CD14-positive monocyte (primary cell): ENCODE measurements around the gene HINFP. TPM values are rescaled to one million over a fixed set of nuclear protein-coding genes. Genes with fewer than 3 reads are reported as not detected.
A peak's percentile ranks its signal among the peaks of the same experiment; 100 is the strongest.

Experiments used
- DNase-seq, 3 donors: peaks; one replicate each; pipeline ENCODE4 v3.0.0-alpha.2; 2011 to 2022
- H2AFZ ChIP-seq: 2 replicates; pipeline ENCODE4 v1.6.0; 2012; ENCODE audit warnings: mild to moderate bottlenecking, low read depth, low read length, inconsistent platforms; ENCODE audit not compliant: insufficient read depth, poor library complexity, severe bottlenecking
- H3K27ac ChIP-seq, 2 donors: 1 replicate in 1 of 2; 2 replicates in 1 of 2; pipeline ENCODE4 v1.5.1; 2012 to 2013; ENCODE audit warnings: low read length in 2 of 2, control low read depth in 1 of 2, inconsistent platforms in 1 of 2, low read depth in 1 of 2, mild to moderate bottlenecking in 1 of 2
- H3K27me3 ChIP-seq, 2 donors: one replicate each; pipeline versions ENCODE4 v1.6.0 to v1.6.1; 2011 to 2013; ENCODE audit warnings: low read length in 2 of 2; ENCODE audit not compliant: control insufficient read depth in 2 of 2, insufficient read depth in 2 of 2
- H3K36me3 ChIP-seq, 2 donors: replicated peaks in 1 of 2; 1 replicate in 1 of 2; 2 replicates in 1 of 2; pipeline versions ENCODE4 v1.5.1 to v1.6.1; 2012 to 2013; ENCODE audit warnings: low read length in 2 of 2, control low read depth in 1 of 2, inconsistent platforms in 1 of 2, mild to moderate bottlenecking in 1 of 2; ENCODE audit not compliant: insufficient read depth in 2 of 2, control insufficient read depth in 1 of 2
- H3K4me1 ChIP-seq, 2 donors: 1 replicate in 1 of 2; 2 replicates in 1 of 2; pipeline versions ENCODE4 v1.5.1 to v1.6.1; 2012 to 2013; ENCODE audit warnings: low read length in 2 of 2, control low read depth in 1 of 2, inconsistent platforms in 1 of 2, mild to moderate bottlenecking in 1 of 2, moderate library complexity in 1 of 2; ENCODE audit not compliant: insufficient read depth in 2 of 2, control insufficient read depth in 1 of 2
- H3K4me2 ChIP-seq: replicated peaks from 2 replicates; pipeline ENCODE3; 2012; ENCODE audit warnings: low read length, moderate library complexity, mild to moderate bottlenecking; ENCODE audit not compliant: poor library complexity, severe bottlenecking; ENCODE audit errors: extremely low read depth
- H3K4me3 ChIP-seq, 3 experiments: fragments of 200-600 bp in 1 of 3; sonication (generic) in 1 of 3; replicated peaks in 1 of 3; 1 replicate in 2 of 3; 2 replicates in 1 of 3; pipeline ENCODE4 v1.5.1; 2011 to 2013; ENCODE audit warnings: low read length in 3 of 3, mild to moderate bottlenecking in 3 of 3, control low read depth in 2 of 3, low read depth in 2 of 3, inconsistent platforms in 1 of 3, moderate library complexity in 1 of 3
- H3K79me2 ChIP-seq: 2 replicates; pipeline ENCODE4 v1.6.0; 2012; ENCODE audit warnings: mild to moderate bottlenecking, control low read depth, inconsistent platforms, low read length, moderate library complexity; ENCODE audit not compliant: insufficient read depth
- H3K9ac ChIP-seq: 2 replicates; pipeline ENCODE4 v1.6.0; 2017; ENCODE audit warnings: low read length, mild to moderate bottlenecking; ENCODE audit not compliant: insufficient read depth, poor library complexity, severe bottlenecking
- H3K9me3 ChIP-seq, 2 donors: replicated peaks in 1 of 2; 1 replicate in 1 of 2; 2 replicates in 1 of 2; pipeline versions ENCODE4 v1.5.1 to v1.6.1; 2012 to 2013; ENCODE audit warnings: low read length in 2 of 2, control low read depth in 1 of 2; ENCODE audit not compliant: control insufficient read depth in 1 of 2, insufficient read depth in 1 of 2
- H4K20me1 ChIP-seq: 2 replicates; pipeline ENCODE4 v1.6.0; 2012; ENCODE audit warnings: mild to moderate bottlenecking, low read length, control low read depth, moderate library complexity; ENCODE audit not compliant: insufficient read depth
- H3K27ac Mint-ChIP-seq, 7 donors: one replicate each; pipeline ENCODE4 v1.8.0; 2020; ENCODE audit warnings: mild to moderate bottlenecking in 7 of 7, mixed read lengths in 7 of 7, moderate library complexity in 6 of 7, inconsistent platforms in 2 of 7
- H3K27me3 Mint-ChIP-seq, 3 donors: one replicate each; pipeline ENCODE4 v1.8.0; 2021 to 2022; ENCODE audit warnings: low read depth in 3 of 3, mild to moderate bottlenecking in 3 of 3, mixed read lengths in 3 of 3, moderate library complexity in 3 of 3, inconsistent platforms in 1 of 3
- H3K36me3 Mint-ChIP-seq, 2 donors: one replicate each; pipeline ENCODE4 v1.8.0; 2020; ENCODE audit warnings: mixed read lengths in 2 of 2, inconsistent platforms in 1 of 2, mild to moderate bottlenecking in 1 of 2
- H3K4me1 Mint-ChIP-seq: one replicate; pipeline ENCODE4 v1.8.0; 2020; ENCODE audit warnings: mild to moderate bottlenecking, mixed read lengths
- H3K4me3 Mint-ChIP-seq, 2 donors: one replicate each; pipeline ENCODE4 v1.8.0; 2020; ENCODE audit warnings: mild to moderate bottlenecking in 2 of 2, mixed read lengths in 2 of 2, moderate library complexity in 1 of 2
- H3K9me3 Mint-ChIP-seq, 7 donors: one replicate each; pipeline ENCODE4 v1.8.0; 2020 to 2022; ENCODE audit warnings: mixed read lengths in 7 of 7, mild to moderate bottlenecking in 6 of 7, moderate library complexity in 6 of 7, inconsistent platforms in 2 of 7
- CTCF ChIP-seq: fragments of 200-600 bp; IDR thresholded peaks from one replicate; pipeline ENCODE4 v1.8.0; 2022; ENCODE audit warnings: antibody characterized with exemption, mild to moderate bottlenecking
- WGBS: methylation state at CpG from one replicate; pipeline ENCODE4 v1.1.5; 2013; ENCODE audit warnings: missing lambda C conversion rate; ENCODE audit not compliant: insufficient coverage; 5-methylcytosine and 5-hydroxymethylcytosine counted together
- intact Hi-C, 2 donors: fragments of 100-400 bp; cut with micrococcal nuclease; formaldehyde crosslinking; loops; one replicate each; pipeline versions ENCODE4 v1.15.0 to v1.15.1; 2023
- polyA plus RNA-seq, 3 donors: library from polyadenylated mRNA; depleted of rRNA in 1 of 3; unstranded in 2 of 3; stranded (reverse) in 1 of 3; fragments of 300-500 nt in 2 of 3; fragments of >200 nt in 1 of 3; fragmentation: Illumina TruSeq in 2 of 3; gene quantifications; 1 replicate in 2 of 3; 2 replicates in 1 of 3; pipeline ENCODE4 v1.2.3, GENCODE V29; 2012 to 2021

The HINFP gene
- polyA plus RNA-seq, 3 donors: 8.0 to 43.0 (median 8.6) TPM

GRCh38 chr11:119153049-119153818, 31.9 kb downstream of the HINFP start:
- no peak overlapping the region for H3K27ac ChIP-seq
- H3K4me3 ChIP-seq: no peak overlapping the region
- 97% methylated on average over 3 of the region's 9 CpGs for WGBS
- peak; percentile 11 for TF ChIP-seq CTCF
- peaks cover 0 to 6% of the 10 kb centered on the region in 2 donors for H3K9me3 ChIP-seq
- no peak overlapping the region for H3K4me3 Mint-ChIP-seq
- H3K4me1 Mint-ChIP-seq: peaks cover 24% of the 10 kb centered on the region
- H3K4me1 ChIP-seq: peaks cover 12 to 18% of the 10 kb centered on the region in 2 donors
- H3K27me3 Mint-ChIP-seq: peaks cover 50 to 71% (median 62%) of the 10 kb centered on the region in 3 donors
- H3K27me3 ChIP-seq: peaks cover 26 to 34% of the 10 kb centered on the region in 2 donors
- no peak overlapping the region for H3K9ac ChIP-seq
- H3K9me3 Mint-ChIP-seq: peaks cover 0 to 22% (median 0%) of the 10 kb centered on the region in 7 donors
- no peak overlapping the region for H3K27ac Mint-ChIP-seq
- no peaks in the 10 kb centered on the region for H3K79me2 ChIP-seq
- no peak for DNase-seq
- intact Hi-C loops: no loop called here
- H3K4me2 ChIP-seq: no peak overlapping the region
- no peaks in the 10 kb centered on the region for H3K36me3 Mint-ChIP-seq
- no peaks in the 10 kb centered on the region for H3K36me3 ChIP-seq
- H4K20me1 ChIP-seq: no peaks in the 10 kb centered on the region
- no peak overlapping the region for H2AFZ ChIP-seq

DNA sequence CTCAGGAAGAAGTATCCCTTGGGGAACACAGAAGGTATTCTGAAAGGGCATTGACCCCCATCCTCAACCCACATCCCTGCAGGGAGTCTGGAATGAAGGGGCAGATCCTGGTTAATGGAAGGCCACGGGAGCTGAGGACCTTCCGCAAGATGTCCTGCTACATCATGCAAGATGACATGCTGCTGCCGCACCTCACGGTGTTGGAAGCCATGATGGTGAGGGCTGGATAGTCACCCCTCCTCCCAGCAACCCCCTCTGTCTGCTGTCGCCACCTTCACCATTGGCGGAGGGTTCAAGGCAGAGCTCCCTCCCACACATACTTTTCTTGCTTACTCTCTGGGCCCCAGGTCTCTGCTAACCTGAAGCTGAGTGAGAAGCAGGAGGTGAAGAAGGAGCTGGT, 32.8 kb downstream of the HINFP start:
- H3K4me1 Mint-ChIP-seq: peaks cover 18% of the 10 kb centered on the region
- H3K36me3 ChIP-seq: no peaks in the 10 kb centered on the region
- H3K36me3 Mint-ChIP-seq: no peaks in the 10 kb centered on the region
- H3K4me3 Mint-ChIP-seq: no peak overlapping the region
- no CpG with 5 or more reads among the region's 6 CpGs for WGBS
- H3K9me3 ChIP-seq: no peaks in the 10 kb centered on the region
- H3K9me3 Mint-ChIP-seq: peaks cover 0 to 18% (median 0%) of the 10 kb centered on the region in 7 donors
- no peak overlapping the region for H2AFZ ChIP-seq
- no peak overlapping the region for H3K4me3 ChIP-seq
- intact Hi-C loops: no loop called here
- H3K27me3 Mint-ChIP-seq: peaks cover 44 to 62% (median 55%) of the 10 kb centered on the region in 3 donors
- H3K4me1 ChIP-seq: peaks cover 7 to 10% of the 10 kb centered on the region in 2 donors
- DNase-seq: no peak
- H3K79me2 ChIP-seq: no peaks in the 10 kb centered on the region
- H3K27ac Mint-ChIP-seq: no peak overlapping the region
- no peak overlapping the region for H3K4me2 ChIP-seq
- TF ChIP-seq CTCF: no peak
- H3K27me3 ChIP-seq: peaks cover 21 to 27% of the 10 kb centered on the region in 2 donors
- no peak overlapping the region for H3K9ac ChIP-seq
- H3K27ac ChIP-seq: no peak overlapping the region
- H4K20me1 ChIP-seq: no peaks in the 10 kb centered on the region
